IPS-18c (cell line): Measurements from ENCODE around the gene PACS1.
"Not testable (repeated sequence)": the region's sequence is repeated elsewhere in the genome, so short reads cannot be mapped to it uniquely, and the experiment has no call there.

ENCODE experiments used
- H3K4me3 ChIP-seq: 2 replicates; pipeline ENCODE4 v1.7.0; 2013; ENCODE audit warnings: low read depth, mild to moderate bottlenecking, low read length, moderate library complexity; ENCODE audit not compliant: insufficient read depth
- H3K9me3 ChIP-seq: one replicate; pipeline ENCODE4 v1.6.1; 2013; ENCODE audit warnings: mild to moderate bottlenecking, low read length, moderate library complexity; ENCODE audit not compliant: control insufficient read depth, insufficient read depth

The PACS1 gene

GRCh38 chr11:66068923-66069714 lies 953 bp upstream of the PACS1 start:
- H3K4me3 ChIP-seq = peak overlapping the region; percentile 59; the same call in 1 of the 2 replicates
- no peaks in the 10 kb centered on the region for H3K9me3 ChIP-seq

GRCh38 chr11:66070604-66071380 lies 720 bp downstream of the PACS1 start:
- H3K4me3 ChIP-seq = peak overlapping the region; percentile 78
- no peaks in the 10 kb centered on the region for H3K9me3 ChIP-seq

- peak overlapping the region; percentile 78 for H3K4me3 ChIP-seq
- H3K9me3 ChIP-seq = no peaks in the 10 kb centered on the region
These were observed 1.3 kb downstream of the PACS1 start for GRCh38 chr11:66071381-66071801.

GRCh38 chr11:66072081-66072480 lies 2.0 kb downstream of the PACS1 start:
- Histone ChIP-seq H3K4me3 (no peak overlapping the region), H3K9me3 (no peaks in the 10 kb centered on the region)

GRCh38 chr11:66072518-66072917 lies 2.4 kb downstream of the PACS1 start:
- no peaks in the 10 kb centered on the region for H3K9me3 ChIP-seq
- no peak overlapping the region for H3K4me3 ChIP-seq

- no peak overlapping the region for H3K4me3 ChIP-seq
- no peaks in the 10 kb centered on the region for H3K9me3 ChIP-seq
These were observed 3.6 kb downstream of the PACS1 start for GRCh38 chr11:66073669-66074068.

- H3K9me3 ChIP-seq = no peaks in the 10 kb centered on the region
- H3K4me3 ChIP-seq = no peak overlapping the region
These were observed 5.2 kb downstream of the PACS1 start for GRCh38 chr11:66075273-66075672.

GRCh38 chr11:66076561-66076960 lies 6.5 kb downstream of the PACS1 start:
- Histone ChIP-seq H3K4me3 (no peak overlapping the region), H3K9me3 (no peaks in the 10 kb centered on the region)

GRCh38 chr11:66077927-66078326 lies 7.9 kb downstream of the PACS1 start:
- no peak overlapping the region for H3K4me3 ChIP-seq
- no peaks in the 10 kb centered on the region for H3K9me3 ChIP-seq

GRCh38 chr11:66078949-66079348 lies 8.9 kb downstream of the PACS1 start:
- H3K4me3 ChIP-seq, H3K9me3 ChIP-seq: not testable (repeated sequence)

- H3K9me3 ChIP-seq = no peaks in the 10 kb centered on the region
- no peak overlapping the region for H3K4me3 ChIP-seq
These were observed 10.2 kb downstream of the PACS1 start for GRCh38 chr11:66080055-66080817.

- Histone ChIP-seq H3K9me3 (no peaks in the 10 kb centered on the region), H3K4me3 (no peak overlapping the region)
These were observed 11.4 kb downstream of the PACS1 start for GRCh38 chr11:66081505-66081904.

- Histone ChIP-seq H3K9me3 (no peaks in the 10 kb centered on the region), H3K4me3 (no peak overlapping the region)
These were observed 13.1 kb downstream of the PACS1 start for GRCh38 chr11:66082946-66083698.

GRCh38 chr11:66083767-66084166 lies 13.7 kb downstream of the PACS1 start:
- no peak overlapping the region for H3K4me3 ChIP-seq
- no peaks in the 10 kb centered on the region for H3K9me3 ChIP-seq

GRCh38 chr11:66084821-66085475 lies 14.9 kb downstream of the PACS1 start:
- Histone ChIP-seq H3K4me3 (no peak overlapping the region), H3K9me3 (no peaks in the 10 kb centered on the region)

- H3K4me3 ChIP-seq = no peak overlapping the region
- no peaks in the 10 kb centered on the region for H3K9me3 ChIP-seq
These were observed 17.3 kb downstream of the PACS1 start for GRCh38 chr11:66087148-66087908.
